Activated CD4-positive, alpha-beta memory T cell treated with anti-CD3 and anti-CD28 coated beads, Interleukin-2, amount 10 ng/mL, durations not matched to agents 7 days and 5 days (primary cell): ENCODE measurements around the gene FAM53B. TPM values are rescaled to one million over a fixed set of nuclear protein-coding genes. Genes with fewer than 3 reads are reported as not detected.
"Not testable (repeated sequence)": the region's sequence is repeated elsewhere in the genome, so short reads cannot be mapped to it uniquely, and the experiment has no call there.

Experiments used
- CTCF ChIA-PET: fragments of 350-600 bp; sonication (Branson Sonifier 250); formaldehyde crosslinking; loops from one replicate; lab custom pipeline; 2021; ENCODE audit warnings: antibody characterized with exemption, inconsistent platforms; lab: Charles Lee
- POLR2A ChIA-PET: fragments of 350-600 bp; sonication (Branson Sonifier 250); formaldehyde crosslinking; loops from one replicate; lab custom pipeline; 2021; ENCODE audit warnings: antibody characterized with exemption; lab: Charles Lee
- DNase-seq: peaks from one replicate; pipeline ENCODE4 v3.0.0-alpha.2; 2020
- H3K27ac Mint-ChIP-seq: one replicate; pipeline ENCODE4 v1.8.0; 2021; ENCODE audit warnings: mild to moderate bottlenecking, mixed read lengths
- H3K27me3 Mint-ChIP-seq: one replicate; pipeline ENCODE4 v1.8.0; 2021; ENCODE audit warnings: mixed read lengths
- H3K36me3 Mint-ChIP-seq: one replicate; pipeline ENCODE4 v1.8.0; 2021; ENCODE audit warnings: low read depth, mixed read lengths
- H3K4me1 Mint-ChIP-seq: one replicate; pipeline ENCODE4 v1.8.0; 2021; ENCODE audit warnings: mixed read lengths
- H3K4me3 Mint-ChIP-seq: one replicate; pipeline ENCODE4 v1.8.0; 2021; ENCODE audit warnings: mild to moderate bottlenecking, mixed read lengths
- H3K9me3 Mint-ChIP-seq: one replicate; pipeline ENCODE4 v1.8.0; 2021; ENCODE audit warnings: mixed read lengths
- total RNA-seq, 2 experiments: library from RNA; stranded (reverse); gene quantifications; one replicate each; pipeline ENCODE4 v1.2.3, GENCODE V29; 2021

FAM53B gene
- total RNA-seq, 2 experiments from 2014 or later: 44.9 to 46.6 TPM

DNA sequence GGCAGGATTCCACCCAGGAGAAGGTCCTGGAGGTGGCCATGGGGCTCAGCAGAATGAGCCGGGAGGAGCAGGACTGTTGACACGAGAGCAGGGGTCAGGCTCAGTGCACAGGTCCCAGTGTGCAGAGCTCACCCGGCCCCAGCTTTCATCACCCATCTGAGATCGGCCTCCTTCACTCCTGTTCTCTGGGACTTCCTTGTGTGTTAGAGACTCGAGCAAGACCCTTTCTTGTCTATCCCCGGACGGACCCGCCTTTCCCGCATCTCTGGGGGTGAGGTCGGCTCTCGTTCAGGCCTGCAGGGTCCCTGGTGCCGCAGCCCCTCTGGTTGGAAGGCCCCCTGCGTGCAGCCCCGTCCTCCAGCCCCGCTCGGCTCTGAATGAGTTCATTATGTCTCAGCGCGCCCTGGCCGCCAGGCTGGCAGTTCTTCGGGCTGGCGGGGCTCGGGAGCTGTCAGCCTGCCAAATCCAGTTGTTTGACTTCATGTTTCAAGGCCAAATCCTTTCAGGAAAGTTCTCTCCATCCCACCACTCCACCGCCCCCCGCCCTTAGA is 154.6 kb downstream of the FAM53B start:
- DNase-seq: no peak
- Mint-ChIP-seq H3K27ac (no peak overlapping the region), H3K27me3 (peaks cover 1% of the 10 kb centered on the region), H3K4me3 (no peak overlapping the region), H3K4me1 (no peaks in the 10 kb centered on the region), H3K9me3 (no peaks in the 10 kb centered on the region), H3K36me3 (no peaks in the 10 kb centered on the region)
- ChIA-PET CTCF (no interaction called here), POLR2A (no interaction called here)

DNA sequence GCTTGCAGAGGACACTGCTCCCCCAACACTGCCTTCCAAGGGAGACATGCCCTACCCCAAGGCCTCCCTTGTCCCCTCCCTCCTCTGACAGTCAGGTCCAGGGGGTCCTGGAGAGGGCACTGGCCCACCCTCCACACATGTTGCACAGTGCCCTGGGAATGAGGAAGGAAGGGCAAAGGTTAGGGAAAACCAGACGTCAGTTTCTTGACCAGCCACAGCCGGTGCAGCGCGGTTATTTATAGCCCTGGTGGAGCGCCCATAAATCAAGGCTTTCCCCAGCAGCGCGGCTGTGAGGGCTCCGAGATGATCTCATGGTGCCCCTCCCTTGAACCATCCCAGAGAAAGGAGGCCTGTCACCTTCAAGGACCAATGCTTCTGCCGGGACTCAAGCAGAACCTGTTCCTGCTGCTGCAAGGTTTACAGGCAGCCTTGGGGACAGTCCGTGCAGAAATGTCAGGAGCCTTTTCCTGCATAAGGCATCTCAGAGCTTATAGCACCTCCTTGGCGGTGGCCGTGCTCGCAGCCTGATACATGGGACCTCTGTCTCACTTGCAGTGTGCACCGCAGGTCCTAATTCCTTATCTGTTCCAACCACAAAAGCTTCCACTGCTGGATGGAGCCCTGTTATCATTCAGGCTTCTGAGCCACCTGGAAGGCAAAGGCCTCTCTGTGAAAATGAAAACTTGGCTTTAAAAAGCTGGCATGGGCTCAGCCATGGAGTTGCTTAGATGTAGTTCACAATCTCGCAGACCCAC is 155.3 kb downstream of the FAM53B start:
- peaks cover 1% of the 10 kb centered on the region for H3K27me3 Mint-ChIP-seq
- POLR2A ChIA-PET: no interaction called here
- DNase-seq: no peak
- CTCF ChIA-PET: no interaction called here
- H3K4me3 Mint-ChIP-seq: no peak overlapping the region
- H3K9me3 Mint-ChIP-seq: no peaks in the 10 kb centered on the region
- H3K4me1 Mint-ChIP-seq: no peaks in the 10 kb centered on the region
- no peaks in the 10 kb centered on the region for H3K36me3 Mint-ChIP-seq
- H3K27ac Mint-ChIP-seq: no peak overlapping the region

DNA sequence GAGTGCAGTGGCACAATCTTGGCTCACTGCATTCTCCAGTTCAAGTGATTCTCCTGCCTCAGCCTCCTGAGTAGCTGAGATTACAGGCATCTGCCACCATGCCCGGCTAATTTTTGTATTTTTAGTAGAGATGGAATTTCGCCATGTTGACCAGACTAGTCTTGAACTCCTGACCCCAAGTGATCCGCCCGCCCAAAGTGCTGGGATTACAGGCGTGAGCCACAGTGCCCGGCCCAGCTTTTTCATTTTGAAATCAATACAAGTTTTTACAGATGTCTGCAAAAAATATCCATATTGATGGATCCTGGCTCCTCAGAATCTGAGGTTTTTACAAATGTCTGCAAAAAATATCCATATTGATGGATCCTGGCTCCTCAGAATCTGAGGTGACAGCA is 155.8 kb downstream of the FAM53B start:
- POLR2A ChIA-PET, H3K4me3 Mint-ChIP-seq, H3K36me3 Mint-ChIP-seq, H3K4me1 Mint-ChIP-seq, H3K9me3 Mint-ChIP-seq, H3K27ac Mint-ChIP-seq, H3K27me3 Mint-ChIP-seq, CTCF ChIA-PET, DNase-seq: not testable (repeated sequence)

DNA sequence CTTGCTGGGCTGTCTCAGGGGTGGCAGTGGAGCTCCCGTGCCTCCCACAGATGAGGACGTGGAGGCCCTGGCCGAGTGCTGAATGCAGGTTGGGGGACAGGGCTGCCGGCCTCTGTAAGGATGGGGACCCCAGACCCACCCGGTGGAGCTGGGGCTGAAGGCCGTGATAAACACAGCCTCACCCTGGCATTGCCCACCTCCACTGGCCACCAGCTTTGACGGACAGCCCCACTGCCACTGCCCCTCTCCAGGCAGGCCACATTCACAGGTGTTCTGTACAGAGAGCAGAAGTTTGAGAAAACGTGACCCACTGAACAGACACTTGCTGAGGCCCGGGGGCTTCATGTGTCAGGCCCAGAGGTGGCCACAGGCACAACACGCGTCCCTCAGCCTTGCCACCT is 156.4 kb downstream of the FAM53B start:
- Mint-ChIP-seq H3K27ac (no peak overlapping the region), H3K4me3 (no peak overlapping the region), H3K27me3 (peaks cover 1% of the 10 kb centered on the region), H3K36me3 (no peaks in the 10 kb centered on the region), H3K4me1 (no peaks in the 10 kb centered on the region), H3K9me3 (no peaks in the 10 kb centered on the region)
- no peak for DNase-seq
- ChIA-PET CTCF (no interaction called here), POLR2A (no interaction called here)

DNA sequence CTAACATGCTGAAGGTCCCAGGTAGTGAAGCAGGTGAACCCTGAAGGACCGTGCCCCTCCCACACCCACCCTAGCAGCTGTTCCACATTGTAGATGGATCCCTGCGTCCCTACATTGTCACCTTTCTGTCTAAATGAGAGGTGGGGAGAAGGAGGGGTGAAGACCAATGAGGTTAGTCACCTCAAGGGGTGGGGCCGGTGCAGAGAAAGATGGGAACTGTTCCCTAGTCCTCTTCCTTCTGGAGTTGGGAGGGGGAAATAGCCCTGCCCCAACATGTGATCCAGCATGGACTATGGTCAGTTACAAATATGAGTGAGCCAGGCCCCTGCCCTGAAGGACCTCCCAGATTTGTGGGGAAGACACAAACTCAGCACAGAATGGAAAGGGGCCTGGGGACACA is 158.0 kb downstream of the FAM53B start:
- Mint-ChIP-seq H3K36me3 (no peaks in the 10 kb centered on the region), H3K4me3 (no peak overlapping the region), H3K4me1 (no peaks in the 10 kb centered on the region), H3K27me3 (peaks cover 1% of the 10 kb centered on the region), H3K9me3 (no peaks in the 10 kb centered on the region), H3K27ac (no peak overlapping the region)
- ChIA-PET POLR2A (interaction anchor here (0.9 kb wide), 1 partner anchor 22 kb away, joined by 3 read pairs; no protein-coding TSS in a partner anchor), CTCF (no interaction called here)
- no peak for DNase-seq

DNA sequence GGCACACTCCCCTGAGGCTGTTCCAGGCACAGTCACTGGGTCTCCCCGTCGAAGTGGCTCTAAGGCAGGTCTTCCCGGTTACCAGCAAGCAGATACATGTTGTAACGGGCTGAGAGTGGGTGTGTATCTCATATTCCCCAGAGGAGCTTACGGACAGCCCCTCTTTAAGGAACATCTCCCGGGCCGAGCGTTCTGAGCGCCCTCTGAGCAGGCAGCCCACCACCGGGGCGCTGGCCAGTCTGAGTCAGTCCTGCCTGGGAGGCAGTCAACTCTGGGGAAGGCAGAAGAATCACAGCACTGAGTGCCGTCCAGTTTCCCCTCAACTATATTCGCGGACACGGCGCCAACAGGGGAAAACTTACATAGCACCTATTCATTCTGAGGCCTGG is 165.2 kb downstream of the FAM53B start:
- no peaks in the 10 kb centered on the region for H3K27me3 Mint-ChIP-seq
- H3K4me1 Mint-ChIP-seq: no peaks in the 10 kb centered on the region
- no peak overlapping the region for H3K4me3 Mint-ChIP-seq
- DNase-seq: no peak
- H3K9me3 Mint-ChIP-seq: no peaks in the 10 kb centered on the region
- CTCF ChIA-PET: no interaction called here
- H3K36me3 Mint-ChIP-seq: no peaks in the 10 kb centered on the region
- H3K27ac Mint-ChIP-seq: no peak overlapping the region
- POLR2A ChIA-PET: no interaction called here

DNA sequence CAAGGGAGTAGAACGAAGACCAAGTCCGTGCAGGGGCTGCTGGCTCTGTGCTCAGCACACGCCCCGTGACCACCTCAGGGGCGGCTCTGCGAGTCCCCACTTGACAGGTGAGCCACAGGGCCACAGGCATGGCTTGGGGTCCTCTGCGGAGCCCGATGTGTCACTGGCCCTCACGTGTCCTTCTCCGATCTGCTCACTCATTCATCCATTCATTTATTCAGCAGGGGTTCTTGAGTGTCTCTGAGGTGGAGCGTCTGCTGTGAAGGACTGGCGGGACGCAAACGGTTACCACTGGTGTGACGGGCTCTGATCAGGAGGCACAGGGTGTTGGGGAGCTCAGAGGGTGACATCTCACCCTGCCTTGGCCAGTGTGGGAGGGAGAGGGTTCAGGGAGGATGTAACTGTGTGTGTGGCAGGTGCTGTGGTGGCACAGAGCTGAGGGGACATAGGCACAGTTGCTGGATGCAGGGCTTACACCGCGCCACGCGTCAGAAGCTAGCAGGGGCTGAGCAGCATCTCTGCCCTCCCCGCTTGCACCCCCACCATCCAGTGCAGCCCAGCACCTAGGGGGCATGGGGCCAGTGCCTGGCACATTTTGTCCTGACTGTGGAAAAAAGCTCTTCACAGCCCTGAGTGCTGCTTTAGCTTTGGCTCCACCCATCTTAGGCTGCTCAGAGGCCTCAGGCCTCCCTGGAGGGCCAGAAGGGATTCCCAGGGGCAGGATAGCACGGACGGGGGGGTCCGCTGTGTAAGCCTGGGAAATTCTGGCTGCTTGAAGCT is 165.8 kb downstream of the FAM53B start:
- Mint-ChIP-seq H3K4me1 (no peaks in the 10 kb centered on the region), H3K4me3 (no peak overlapping the region), H3K27me3 (no peaks in the 10 kb centered on the region), H3K9me3 (no peaks in the 10 kb centered on the region), H3K36me3 (no peaks in the 10 kb centered on the region), H3K27ac (no peak overlapping the region)
- CTCF ChIA-PET: no interaction called here
- POLR2A ChIA-PET: no interaction called here
- no peak for DNase-seq

DNA sequence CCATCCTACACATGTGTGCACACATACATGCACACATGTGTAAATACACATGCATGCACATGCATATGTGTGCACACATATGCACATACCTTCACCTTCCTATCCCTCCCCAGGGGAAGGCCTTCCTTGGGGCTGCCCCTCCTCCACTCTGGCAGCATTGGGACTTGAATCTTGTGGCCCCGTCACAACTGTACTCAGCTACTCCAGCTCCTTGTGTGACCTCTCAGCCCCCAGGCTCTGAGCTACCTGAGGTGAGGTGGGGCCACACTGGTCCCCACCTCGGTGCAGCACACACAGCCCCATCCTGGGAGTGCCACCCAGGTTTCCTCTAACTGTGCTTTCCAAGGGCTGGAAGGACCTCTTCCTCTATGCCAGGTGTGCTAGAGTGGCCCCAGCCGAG is 166.5 kb downstream of the FAM53B start:
- Mint-ChIP-seq H3K36me3 (no peaks in the 10 kb centered on the region), H3K9me3 (no peaks in the 10 kb centered on the region), H3K4me3 (no peak overlapping the region), H3K27ac (no peak overlapping the region), H3K4me1 (no peaks in the 10 kb centered on the region), H3K27me3 (no peaks in the 10 kb centered on the region)
- ChIA-PET POLR2A (no interaction called here), CTCF (no interaction called here)
- no peak for DNase-seq

DNA sequence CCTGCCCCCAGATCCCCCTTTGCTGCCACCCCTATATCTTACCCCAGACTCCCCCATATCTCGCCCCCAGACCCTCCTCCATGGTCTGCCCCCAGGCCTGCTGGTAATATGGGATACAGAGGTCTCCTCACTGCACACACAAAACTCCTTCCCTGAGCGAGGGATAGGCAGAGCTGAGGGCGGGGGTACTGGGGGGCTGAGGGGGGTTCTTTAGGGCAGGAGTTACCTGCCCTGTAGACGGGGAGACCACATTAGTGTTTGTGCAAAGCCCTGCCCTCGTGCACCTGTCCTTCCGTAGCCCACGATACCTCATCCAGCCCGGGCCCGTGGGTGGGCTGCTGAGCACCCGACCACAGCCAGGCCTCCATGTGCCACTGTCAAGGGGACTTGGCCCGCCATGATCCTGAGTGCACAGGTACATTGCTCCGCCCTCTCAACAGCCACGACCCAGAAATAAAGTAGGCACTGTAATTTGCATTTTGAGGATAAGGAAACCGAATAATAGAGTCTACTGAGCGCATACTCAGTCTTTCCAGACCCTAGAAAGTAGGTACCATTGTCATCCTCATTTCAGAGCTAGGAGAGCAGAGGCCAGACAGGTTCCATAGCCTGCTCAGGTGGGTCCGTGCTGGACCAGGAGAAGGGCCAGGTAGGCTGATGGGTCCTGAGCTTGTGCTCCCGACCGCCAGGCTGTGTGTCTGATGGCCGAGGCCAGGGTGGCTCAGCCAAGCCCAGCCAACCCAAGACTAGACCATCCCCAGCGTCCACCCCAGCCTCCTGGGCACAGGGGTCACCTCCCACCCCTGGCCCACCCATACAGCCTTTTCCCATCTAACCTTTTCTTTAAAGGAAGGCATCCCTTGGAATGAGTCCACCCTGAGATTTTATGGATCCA is 167.4 kb downstream of the FAM53B start:
- POLR2A ChIA-PET: no interaction called here
- Mint-ChIP-seq H3K4me3 (no peak overlapping the region), H3K27me3 (no peaks in the 10 kb centered on the region), H3K4me1 (no peaks in the 10 kb centered on the region), H3K36me3 (no peaks in the 10 kb centered on the region), H3K9me3 (no peaks in the 10 kb centered on the region), H3K27ac (no peak overlapping the region)
- CTCF ChIA-PET: no interaction called here
- DNase-seq: no peak

DNA sequence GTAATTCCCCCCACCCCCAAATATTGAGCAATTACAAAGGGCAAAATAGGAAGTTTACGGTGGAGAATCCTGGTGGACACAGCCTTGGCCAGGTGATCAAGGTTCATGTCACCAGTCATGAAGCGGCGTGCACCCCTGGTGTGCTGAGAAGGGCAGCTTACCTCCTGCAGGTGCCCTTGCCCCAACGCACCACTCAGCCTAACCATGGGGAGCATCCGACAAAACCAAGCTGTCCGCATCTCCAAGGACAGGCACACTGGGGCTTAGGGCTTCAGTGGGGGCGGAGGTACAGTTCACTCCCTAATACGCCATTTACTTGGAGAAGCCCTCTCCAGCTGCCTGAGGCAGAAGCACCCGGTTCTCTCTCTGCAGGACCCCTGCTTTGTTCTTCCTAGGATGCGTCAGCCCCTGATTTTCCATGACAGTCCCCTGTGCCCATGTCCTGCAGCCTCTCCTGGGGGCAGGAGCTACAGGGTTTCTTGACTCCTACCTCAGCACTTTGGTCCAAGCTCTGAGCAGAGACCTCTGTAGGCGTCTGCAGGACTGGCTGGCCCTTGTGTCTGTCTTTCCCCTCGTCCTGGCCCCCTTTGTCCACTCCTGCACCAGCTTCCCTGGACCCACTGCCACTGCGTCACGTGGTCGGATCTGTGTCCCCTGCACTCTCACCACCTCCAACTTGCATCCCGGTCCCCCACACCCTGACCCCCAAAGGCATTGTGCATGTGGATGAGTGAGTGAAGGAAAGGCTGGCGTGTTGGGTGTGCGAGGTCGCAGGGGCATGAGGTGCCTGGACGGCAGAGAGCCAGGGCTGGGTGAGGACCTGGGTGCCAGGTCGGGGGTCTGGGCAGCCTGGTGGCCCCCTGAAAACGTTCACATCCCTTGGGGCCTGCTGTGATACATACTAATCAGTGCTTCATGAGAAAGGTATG is 168.8 kb downstream of the FAM53B start:
- Mint-ChIP-seq H3K4me1 (no peaks in the 10 kb centered on the region), H3K36me3 (no peaks in the 10 kb centered on the region), H3K4me3 (no peak overlapping the region), H3K9me3 (no peaks in the 10 kb centered on the region), H3K27me3 (no peaks in the 10 kb centered on the region), H3K27ac (no peak overlapping the region)
- ChIA-PET POLR2A (no interaction called here), CTCF (interaction anchor here (0.8 kb wide), 1 partner anchor 9 kb away, joined by 3 read pairs; no protein-coding TSS in a partner anchor)
- DNase-seq: no peak

DNA sequence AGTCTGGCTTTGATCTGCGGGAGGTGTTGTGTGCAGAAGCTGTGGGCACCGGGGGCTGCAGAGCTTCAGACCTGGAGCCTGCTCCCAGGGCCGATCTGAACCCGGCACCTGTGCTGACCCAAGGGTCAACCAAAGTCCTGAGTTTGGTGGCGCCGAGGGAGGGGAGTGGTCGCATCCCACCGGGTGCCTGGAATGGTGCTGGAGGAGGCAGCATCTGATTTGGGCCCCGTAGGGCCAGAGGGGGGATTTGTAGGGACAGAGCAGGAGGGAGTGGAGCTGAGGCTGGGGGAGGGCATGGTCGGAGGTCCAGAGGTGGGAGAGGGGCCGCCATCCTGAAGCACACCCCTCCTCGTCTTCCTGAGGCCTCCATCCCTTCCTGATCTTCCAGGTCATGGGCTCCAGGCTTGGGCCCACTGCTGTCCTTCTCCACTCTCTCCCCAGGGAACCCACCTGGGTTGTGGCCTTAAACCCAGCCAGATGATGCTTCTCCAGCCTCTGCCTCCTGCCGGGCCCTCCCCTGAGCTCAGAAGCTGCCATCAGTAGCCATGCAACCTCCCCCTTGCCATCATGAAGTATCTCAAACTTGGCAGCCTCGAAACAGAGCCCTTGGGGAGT is 169.6 kb downstream of the FAM53B start:
- H3K4me3 Mint-ChIP-seq: no peak overlapping the region
- no peak for DNase-seq
- no peaks in the 10 kb centered on the region for H3K27me3 Mint-ChIP-seq
- H3K9me3 Mint-ChIP-seq: no peaks in the 10 kb centered on the region
- POLR2A ChIA-PET: no interaction called here
- no peaks in the 10 kb centered on the region for H3K36me3 Mint-ChIP-seq
- CTCF ChIA-PET: no interaction called here
- H3K27ac Mint-ChIP-seq: no peak overlapping the region
- H3K4me1 Mint-ChIP-seq: no peaks in the 10 kb centered on the region
